Parathyroid adenoma (tissue), 2 donors: ENCODE measurements around the gene ZNF468.
"Not testable (repeated sequence)": the region's sequence is repeated elsewhere in the genome, so short reads cannot be mapped to it uniquely, and the experiment has no call there.

Experiments used
- H2AFZ ChIP-seq: fragments of 300-600 bp; sonication (generic); one replicate; pipeline ENCODE4 v1.7.0; 2017; ENCODE audit warnings: antibody characterized with exemption, mild to moderate bottlenecking
- H3K27ac ChIP-seq: fragments of 300-600 bp; sonication (generic); one replicate; pipeline ENCODE4 v1.7.0; 2017
- H3K27me3 ChIP-seq: fragments of 300-600 bp; sonication (generic); one replicate; pipeline ENCODE4 v1.7.0; 2017; ENCODE audit warnings: low read length; ENCODE audit not compliant: control insufficient read depth, insufficient read depth
- H3K36me3 ChIP-seq: fragments of 300-600 bp; sonication (generic); one replicate; pipeline ENCODE4 v1.7.0; 2017; ENCODE audit warnings: low read length; ENCODE audit not compliant: control insufficient read depth, insufficient read depth
- H3K4me1 ChIP-seq: fragments of 300-600 bp; sonication (generic); one replicate; pipeline ENCODE4 v1.7.0; 2017; ENCODE audit warnings: control low read depth
- H3K4me2 ChIP-seq: fragments of 300-600 bp; sonication (generic); one replicate; pipeline ENCODE4 v1.7.0; 2017; ENCODE audit warnings: low read length
- H3K4me3 ChIP-seq: fragments of 300-600 bp; sonication (generic); one replicate; pipeline ENCODE4 v1.7.0; 2017; ENCODE audit warnings: low read depth, low read length
- H3K79me2 ChIP-seq: fragments of 300-600 bp; sonication (generic); one replicate; pipeline ENCODE4 v1.7.0; 2017; ENCODE audit warnings: control low read depth
- H3K9ac ChIP-seq: fragments of 300-600 bp; sonication (generic); one replicate; pipeline ENCODE4 v1.7.0; 2017; ENCODE audit warnings: mild to moderate bottlenecking
- H3K9me3 ChIP-seq: fragments of 300-600 bp; sonication (generic); one replicate; pipeline ENCODE4 v1.7.0; 2017; ENCODE audit warnings: low read length; ENCODE audit not compliant: control insufficient read depth
- TF ChIP-seq, protein P1 (sequence below): fragments of 300-600 bp; sonication (generic); IDR thresholded peaks from one replicate; pipeline ENCODE4 v1.7.0; 2017; ENCODE audit warnings: antibody characterized with exemption, mild to moderate bottlenecking
- donor health status: primary hyperparathyroidism.

ZNF468 gene

DNA sequence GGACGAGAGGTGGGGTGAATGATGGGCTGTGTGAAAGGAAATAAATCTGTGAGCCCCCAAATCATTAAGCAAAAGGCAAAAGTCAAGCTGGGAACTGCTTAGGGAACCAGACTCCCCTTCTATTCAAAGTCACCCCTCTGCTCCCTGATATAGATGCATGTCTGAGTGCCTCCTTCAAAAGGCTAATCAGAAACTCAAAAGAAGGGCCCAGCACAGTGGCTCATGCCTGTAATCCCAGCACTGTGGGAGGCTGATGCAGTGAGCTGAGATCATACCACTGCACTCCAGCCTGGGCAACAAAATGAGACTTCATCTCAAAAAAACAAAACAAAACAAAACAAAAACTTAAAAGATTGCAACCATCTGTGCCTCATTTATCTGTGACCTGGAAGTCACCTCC is 23.1 kb downstream of the ZNF468 start:
- H3K4me3 ChIP-seq, H3K27ac ChIP-seq, H3K79me2 ChIP-seq, H3K36me3 ChIP-seq, H3K4me2 ChIP-seq, H3K27me3 ChIP-seq, H3K9ac ChIP-seq, H2AFZ ChIP-seq, H3K4me1 ChIP-seq, H3K9me3 ChIP-seq: not testable (repeated sequence)

DNA sequence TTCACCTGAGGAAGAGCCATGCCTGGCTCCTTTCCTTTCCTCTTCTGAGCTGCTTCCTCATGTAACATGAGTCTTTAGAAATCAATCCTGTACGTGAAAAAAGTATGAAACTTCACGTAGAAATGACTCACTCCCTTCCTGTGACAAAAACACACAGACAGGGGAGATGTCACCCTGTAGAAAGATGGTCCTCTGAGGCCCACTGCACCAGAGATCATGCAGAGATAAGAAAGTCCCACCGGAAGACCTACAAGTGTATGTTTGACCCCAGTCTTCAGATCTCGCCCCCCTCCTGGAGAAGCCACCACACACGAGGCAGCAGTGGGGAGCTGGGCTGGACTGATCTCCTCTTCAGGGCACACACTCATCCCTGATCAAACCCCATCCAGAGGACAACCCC is 23.9 kb downstream of the ZNF468 start:
- not testable (repeated sequence) for H3K27ac ChIP-seq, H3K79me2 ChIP-seq, H3K9ac ChIP-seq, H3K27me3 ChIP-seq, H3K4me2 ChIP-seq, H3K4me3 ChIP-seq, H3K36me3 ChIP-seq, H3K9me3 ChIP-seq, H3K4me1 ChIP-seq, H2AFZ ChIP-seq

DNA sequence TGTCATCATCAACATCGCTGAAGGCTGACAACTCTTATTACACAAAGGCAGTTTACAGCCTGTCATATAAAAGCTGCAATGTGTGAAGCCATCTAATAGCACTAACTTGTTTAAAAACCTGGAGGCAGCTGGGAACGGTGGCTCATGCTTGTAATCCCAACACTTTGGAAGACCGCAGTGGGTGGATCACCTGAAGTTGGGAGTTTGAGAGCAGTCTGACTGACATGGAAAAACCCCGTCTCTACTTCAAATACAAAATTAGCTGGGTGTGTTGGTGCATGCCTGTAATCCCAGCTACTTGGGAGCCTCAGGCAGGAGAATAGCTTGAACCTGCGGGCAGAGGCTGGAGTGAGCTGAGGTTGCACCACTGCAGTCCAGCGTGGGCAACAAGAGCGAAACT is 27.6 kb downstream of the ZNF468 start:
- H3K36me3 ChIP-seq, H3K79me2 ChIP-seq, H3K4me3 ChIP-seq, H3K9me3 ChIP-seq, H3K9ac ChIP-seq, H3K27ac ChIP-seq, H2AFZ ChIP-seq, H3K4me2 ChIP-seq, H3K4me1 ChIP-seq, H3K27me3 ChIP-seq: not testable (repeated sequence)

DNA sequence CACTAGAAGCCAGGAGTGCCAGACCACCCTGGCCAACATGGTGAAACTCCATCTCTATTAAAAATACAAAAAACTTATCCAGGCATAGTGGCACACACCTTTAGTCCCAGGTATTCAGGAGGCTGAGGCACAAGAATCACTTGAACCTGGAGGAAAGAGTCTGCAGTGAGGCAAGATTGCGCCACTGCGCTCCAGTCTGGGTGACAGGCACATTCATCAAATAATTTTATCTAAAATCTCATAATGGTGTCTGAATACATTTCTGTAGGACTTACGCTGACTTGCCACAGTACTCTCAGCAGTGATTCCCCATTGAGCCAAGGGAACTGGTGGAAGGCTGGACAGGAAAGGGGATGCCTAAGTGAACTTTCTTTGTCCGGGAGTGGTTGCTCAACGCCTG is 31.7 kb downstream of the ZNF468 start:
- Histone ChIP-seq H3K4me2 (no peak overlapping the region), H3K9me3 (no peaks in the 10 kb centered on the region), H3K79me2 (no peaks in the 10 kb centered on the region), H2AFZ (no peak overlapping the region), H3K4me1 (no peaks in the 10 kb centered on the region), H3K9ac (no peak overlapping the region), H3K27ac (no peak overlapping the region), H3K36me3 (no peaks in the 10 kb centered on the region), H3K27me3 (no peaks in the 10 kb centered on the region), H3K4me3 (no peak overlapping the region)
- TF ChIP-seq, protein P1, sequence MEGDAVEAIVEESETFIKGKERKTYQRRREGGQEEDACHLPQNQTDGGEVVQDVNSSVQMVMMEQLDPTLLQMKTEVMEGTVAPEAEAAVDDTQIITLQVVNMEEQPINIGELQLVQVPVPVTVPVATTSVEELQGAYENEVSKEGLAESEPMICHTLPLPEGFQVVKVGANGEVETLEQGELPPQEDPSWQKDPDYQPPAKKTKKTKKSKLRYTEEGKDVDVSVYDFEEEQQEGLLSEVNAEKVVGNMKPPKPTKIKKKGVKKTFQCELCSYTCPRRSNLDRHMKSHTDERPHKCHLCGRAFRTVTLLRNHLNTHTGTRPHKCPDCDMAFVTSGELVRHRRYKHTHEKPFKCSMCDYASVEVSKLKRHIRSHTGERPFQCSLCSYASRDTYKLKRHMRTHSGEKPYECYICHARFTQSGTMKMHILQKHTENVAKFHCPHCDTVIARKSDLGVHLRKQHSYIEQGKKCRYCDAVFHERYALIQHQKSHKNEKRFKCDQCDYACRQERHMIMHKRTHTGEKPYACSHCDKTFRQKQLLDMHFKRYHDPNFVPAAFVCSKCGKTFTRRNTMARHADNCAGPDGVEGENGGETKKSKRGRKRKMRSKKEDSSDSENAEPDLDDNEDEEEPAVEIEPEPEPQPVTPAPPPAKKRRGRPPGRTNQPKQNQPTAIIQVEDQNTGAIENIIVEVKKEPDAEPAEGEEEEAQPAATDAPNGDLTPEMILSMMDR, result no peak

DNA sequence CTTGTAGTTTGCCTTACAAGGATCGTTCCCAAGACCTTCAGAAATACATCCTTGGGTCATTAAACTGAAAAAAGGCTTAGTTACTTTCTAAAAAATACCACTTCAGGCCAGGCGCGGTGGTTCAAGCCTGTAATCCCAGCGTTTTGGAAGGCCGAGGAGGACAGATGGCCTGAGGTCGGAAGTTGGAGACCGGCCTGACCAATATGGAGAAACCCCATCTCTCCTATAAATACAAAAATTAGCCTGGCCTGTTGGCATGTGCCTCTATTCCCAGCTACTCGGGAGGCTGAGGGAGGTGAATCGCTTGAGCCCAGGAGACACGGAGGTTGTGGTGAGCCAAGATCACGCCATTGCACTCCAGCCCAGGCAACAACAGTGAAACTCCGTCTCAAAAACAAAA is 33.7 kb downstream of the ZNF468 start:
- H3K9ac ChIP-seq, result no peak overlapping the region
- no peak overlapping the region for H2AFZ ChIP-seq
- H3K79me2 ChIP-seq, result no peaks in the 10 kb centered on the region
- no peak overlapping the region for H3K4me3 ChIP-seq
- TF ChIP-seq, protein P1, result no peak
- H3K4me1 ChIP-seq, result no peaks in the 10 kb centered on the region
- H3K27ac ChIP-seq, result no peak overlapping the region
- H3K9me3 ChIP-seq, result no peaks in the 10 kb centered on the region
- H3K36me3 ChIP-seq, result no peaks in the 10 kb centered on the region
- no peak overlapping the region for H3K4me2 ChIP-seq
- no peaks in the 10 kb centered on the region for H3K27me3 ChIP-seq

DNA sequence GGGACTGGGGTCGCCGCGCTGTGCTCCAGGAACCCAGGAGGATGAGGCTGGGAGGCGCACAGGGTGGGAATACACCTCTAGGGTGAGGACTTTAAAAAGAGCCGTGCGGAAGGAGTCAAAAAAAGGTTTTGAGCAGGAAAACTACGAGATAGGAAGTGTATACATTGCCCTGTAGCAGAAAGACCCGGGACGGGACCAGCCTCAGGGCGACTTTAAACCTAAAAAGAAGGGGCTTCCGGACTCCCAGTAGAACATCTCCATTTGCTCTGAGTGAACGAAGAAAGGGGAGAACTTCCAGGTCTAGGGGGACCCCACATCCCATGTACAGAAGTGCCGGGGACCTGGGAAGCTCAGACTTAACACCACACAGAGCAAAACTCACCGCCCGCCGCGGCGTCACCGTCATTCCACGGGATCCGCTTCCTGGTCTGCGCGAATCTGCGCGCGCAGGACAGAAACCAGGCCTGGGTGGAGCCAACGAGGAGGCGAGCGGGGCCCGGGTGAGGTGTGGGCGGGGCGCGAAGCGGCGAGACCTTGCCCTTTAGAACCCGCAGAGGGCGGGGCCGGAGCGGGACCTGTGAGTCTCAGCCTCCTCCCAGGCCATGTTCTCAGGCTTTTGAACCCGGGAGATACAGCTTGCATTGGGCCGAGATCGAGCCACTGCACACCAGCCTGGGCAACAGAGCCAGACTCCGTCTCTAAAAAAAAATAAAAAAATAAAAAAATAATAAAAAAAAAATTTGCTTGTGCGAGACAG is 36.0 kb downstream of the ZNF468 start, which contains the start of gene ZNF28:
Gene ZNF28, minus strand, starts transcription at position 430 of the 757 bp plus-strand sequence. CDS start 3,675 bp downstream, outside the sequence.
- Histone ChIP-seq H3K4me3 (peak within 1 kb of the TSS; percentile 61), H2AFZ (peak within 1 kb of the TSS; percentile 38), H3K4me2 (peak within 1 kb of the TSS; percentile 78)
- H3K36me3 ChIP-seq, H3K27me3 ChIP-seq, H3K4me1 ChIP-seq, H3K79me2 ChIP-seq, H3K9ac ChIP-seq, H3K27ac ChIP-seq, H3K9me3 ChIP-seq: not testable (repeated sequence)

DNA sequence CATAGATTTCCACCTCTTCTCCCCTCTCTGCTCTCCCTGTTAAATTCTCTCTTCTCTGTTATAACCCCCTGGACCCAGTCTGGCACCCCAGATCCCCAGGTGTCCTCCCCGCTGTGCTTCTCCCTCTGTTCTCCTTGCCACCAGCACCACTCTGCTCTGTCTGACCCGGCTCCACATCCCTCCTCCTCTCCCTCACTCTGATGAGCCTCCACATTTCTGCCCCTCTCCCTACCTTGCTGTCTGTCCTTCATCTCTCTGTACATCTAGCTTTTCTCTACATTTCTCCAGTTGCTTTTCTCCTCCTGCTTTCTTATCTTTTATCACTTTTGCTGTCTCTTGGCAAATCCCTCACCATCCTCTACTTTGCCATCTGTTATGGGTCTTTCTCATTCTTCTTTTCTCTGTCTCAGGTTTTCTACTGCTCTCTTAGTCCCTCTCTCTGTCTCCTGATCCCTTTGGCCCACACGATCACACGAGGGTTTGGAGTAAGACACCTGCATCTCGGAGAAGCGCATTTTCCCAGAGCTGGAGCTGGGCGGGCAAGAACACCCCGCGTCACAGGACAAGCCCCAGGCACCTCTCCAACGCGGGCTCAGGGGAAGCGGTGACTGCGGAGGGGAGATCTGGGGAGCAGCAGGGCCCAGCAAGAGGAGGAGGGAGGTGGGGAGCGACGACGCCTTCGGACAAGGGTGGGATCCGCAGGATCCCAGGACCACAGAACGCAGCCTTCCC is 36.8 kb downstream of the ZNF468 start:
- H3K4me1 ChIP-seq, H2AFZ ChIP-seq, H3K9me3 ChIP-seq, H3K79me2 ChIP-seq, H3K36me3 ChIP-seq, H3K27me3 ChIP-seq, H3K27ac ChIP-seq, H3K9ac ChIP-seq: not testable (repeated sequence)
- peak overlapping the region; percentile 61 for H3K4me3 ChIP-seq
- peak overlapping the region; percentile 78 for H3K4me2 ChIP-seq
